ENCODE data around the gene MTA1. TPM values are rescaled to one million over a fixed set of nuclear protein-coding genes. Genes with fewer than 3 reads are reported as not detected.

The MTA1 gene
- total RNA-seq, 2 donors from 2014 or later: 121 to 137 TPM

Other genes starting within 250 kb of the MTA1 start
- 10 to 100 TPM; 20.0 to 22.6 TPM for gene NUDT14, start 238.5 kb upstream of the MTA1 start, total RNA-seq
- gene BTBD6, start 171.3 kb upstream of the MTA1 start, total RNA-seq: 10 to 100 TPM; 15.9 to 22.8 TPM
- gene BRF1, start 118.8 kb upstream of the MTA1 start, total RNA-seq: 10 to 100 TPM; 38.2 to 41.7 TPM
- gene PACS2, start 105.1 kb upstream of the MTA1 start, total RNA-seq: 10 to 100 TPM; 35.2 to 36.9 TPM
- 1 to 10 TPM; 2.0 to 4.6 TPM for gene TEX22, start 21.3 kb upstream of the MTA1 start, total RNA-seq
- under 1 TPM; 0.27 to 0.34 TPM for gene CRIP2, start 55.0 kb downstream of the MTA1 start, total RNA-seq
- 100 to 1,000 TPM; 200 to 214 TPM for gene CRIP1, start 67.1 kb downstream of the MTA1 start, total RNA-seq
- gene TEDC1, start 71.4 kb downstream of the MTA1 start, total RNA-seq: 10 to 100 TPM; 32.6 to 34.1 TPM
- 10 to 100 TPM in 1 of 2 donors, 1 to 10 TPM in 1; 2.2 to 10.2 TPM for gene TMEM121, start 106.8 kb downstream of the MTA1 start, total RNA-seq